SK-N-SH (cell line): Measurements from ENCODE around the gene POC1B. TPM values are rescaled to one million over a fixed set of nuclear protein-coding genes. Genes with fewer than 3 reads are reported as not detected.

Experiments
- CTCF ChIA-PET: fragments of 300-600, 350-600 bp; formaldehyde crosslinking; extraction: SDS; loops from one replicate; lab custom pipeline; 2021; lab: Yijun Ruan, JAX
- POLR2A ChIA-PET: fragments of 350-600 bp; sonication (Branson Sonifier 250); formaldehyde crosslinking; extraction: SDS; loops from one replicate; lab custom pipeline; 2020; ENCODE audit warnings: antibody characterized with exemption, inconsistent platforms; lab: Yijun Ruan, JAX
- DNase-seq: peaks from one replicate; pipeline ENCODE4 v3.0.0; 2012
- H2AFZ ChIP-seq: fragments of 200-600 bp; sonication (generic); 2 replicates; pipeline ENCODE4 v1.8.1; 2016; ENCODE audit warnings: antibody characterized with exemption, mild to moderate bottlenecking, low read depth
- H3F3A ChIP-seq: fragments of 200-600 bp; sonication (generic); replicated peaks from 2 replicates; pipeline ENCODE3; 2016; ENCODE audit warnings: antibody characterized with exemption, mild to moderate bottlenecking; ENCODE audit not compliant: insufficient read depth
- H3K27ac ChIP-seq, 2 experiments: fragments of 200-500 bp in 1 of 2; fragments of 200-600 bp in 1 of 2; sonication (Bioruptor generic) in 1 of 2; sonication (generic), shearing (Covaris generic) in 1 of 2; 2 replicates each; pipeline versions ENCODE4 v1.5.1 to v1.6.1; 2014 to 2016; ENCODE audit warnings: low read depth in 2 of 2, inconsistent platforms in 1 of 2, low read length in 1 of 2, mild to moderate bottlenecking in 1 of 2, mixed read lengths in 1 of 2
- H3K27me3 ChIP-seq: fragments of 200-600 bp; sonication (generic), shearing (Covaris generic); 2 replicates; pipeline ENCODE4 v1.6.1; 2016; ENCODE audit warnings: mixed run types; ENCODE audit not compliant: insufficient read depth
- H3K36me3 ChIP-seq, 2 experiments: fragments of 200-500 bp in 1 of 2; fragments of 200-600 bp in 1 of 2; sonication (Bioruptor generic) in 1 of 2; sonication (generic) in 1 of 2; replicated peaks in 1 of 2; 2 replicates each; pipeline versions ENCODE3 to v1.5.1; 2014 to 2016; ENCODE audit warnings: low read length in 1 of 2, mild to moderate bottlenecking in 1 of 2; ENCODE audit not compliant: insufficient read depth in 2 of 2, control insufficient read depth in 1 of 2
- H3K4me1 ChIP-seq, 2 experiments: fragments of 200-500 bp in 1 of 2; fragments of 200-600 bp in 1 of 2; sonication (Bioruptor generic) in 1 of 2; sonication (generic), shearing (Covaris generic) in 1 of 2; 2 replicates each; pipeline versions ENCODE4 v1.5.1 to v1.6.1; 2014 to 2016; ENCODE audit warnings: low read depth in 1 of 2, low read length in 1 of 2, mixed run types in 1 of 2; ENCODE audit not compliant: insufficient read depth in 2 of 2, control insufficient read depth in 1 of 2
- H3K4me2 ChIP-seq: fragments of 200-600 bp; sonication (generic), shearing (Covaris generic); 2 replicates; pipeline ENCODE4 v1.6.1; 2017; ENCODE audit warnings: mixed run types
- H3K4me3 ChIP-seq, 2 experiments: fragments of 200-500 bp in 1 of 2; fragments of 200-600 bp in 1 of 2; sonication (Bioruptor generic) in 1 of 2; sonication (generic), shearing (Covaris generic) in 1 of 2; 2 replicates each; pipeline versions ENCODE4 v1.5.1 to v1.8.1; 2014 to 2016; ENCODE audit warnings: low read depth in 2 of 2, inconsistent platforms in 1 of 2, low read length in 1 of 2, mild to moderate bottlenecking in 1 of 2, mixed read lengths in 1 of 2, moderate library complexity in 1 of 2
- H3K79me2 ChIP-seq: fragments of 200-600 bp; sonication (generic); 2 replicates; pipeline ENCODE4 v1.8.1; 2017; ENCODE audit warnings: mild to moderate bottlenecking; ENCODE audit not compliant: insufficient read depth
- H3K9ac ChIP-seq: fragments of 200-600 bp; sonication (generic); 2 replicates; pipeline ENCODE4 v1.6.1; 2017; ENCODE audit warnings: mixed run types
- H3K9me2 ChIP-seq: fragments of 200-600 bp; sonication (generic); 2 replicates; pipeline ENCODE4 v1.6.1; 2017; ENCODE audit warnings: mixed run types
- H3K9me3 ChIP-seq: fragments of 200-600 bp; sonication (generic); 2 replicates; pipeline ENCODE4 v1.6.1; 2017; ENCODE audit warnings: mixed run types, mild to moderate bottlenecking, moderate library complexity
- H4K20me1 ChIP-seq: fragments of 200-600 bp; sonication (generic); 2 replicates; pipeline ENCODE4 v1.6.1; 2017; ENCODE audit warnings: mild to moderate bottlenecking, mixed run types; ENCODE audit not compliant: insufficient read depth
- CHD2 ChIP-seq: fragments of 150-350 bp; IDR thresholded peaks from 2 replicates; pipeline ENCODE4 v1.6.1; 2018; ENCODE audit warnings: low read length; ENCODE audit not compliant: partially characterized antibody
- EP300 ChIP-seq, 2 experiments: IDR thresholded peaks; 2 replicates each; pipeline versions ENCODE4 v1.4.0 to v1.6.1; 2012; ENCODE audit warnings: borderline replicate concordance in 1 of 2, low read depth in 1 of 2, low read length in 1 of 2
- FOSL2 ChIP-seq: IDR thresholded peaks from 2 replicates; pipeline ENCODE4 v1.4.0; 2012; ENCODE audit warnings: low read depth, mild to moderate bottlenecking, moderate library complexity, borderline replicate concordance
- FOXJ3 ChIP-seq: sonication (generic); formaldehyde crosslinking; IDR thresholded peaks from 2 replicates; pipeline ENCODE4 v1.5.1; 2020; ENCODE audit warnings: mild to moderate bottlenecking, missing genetic modification reagents
- GABPA ChIP-seq: IDR thresholded peaks from 2 replicates; pipeline ENCODE4 v1.4.0; 2012; ENCODE audit warnings: low read depth, mild to moderate bottlenecking
- JUND ChIP-seq: IDR thresholded peaks from 2 replicates; pipeline ENCODE4 v1.4.0; 2012
- NFIC ChIP-seq: IDR thresholded peaks from 2 replicates; pipeline ENCODE4 v1.4.0; 2012; ENCODE audit warnings: borderline replicate concordance
- NRF1 ChIP-seq: IDR thresholded peaks from 2 replicates; pipeline ENCODE4 v1.6.1; 2012; ENCODE audit warnings: low read depth, mild to moderate bottlenecking, low read length
- RCOR1 ChIP-seq: fragments of 150-350 bp; IDR thresholded peaks from 2 replicates; pipeline ENCODE4 v1.6.1; 2017; ENCODE audit warnings: antibody characterized with exemption, low read length
- RXRA ChIP-seq: IDR thresholded peaks from 2 replicates; pipeline ENCODE4 v1.4.0; 2012; ENCODE audit warnings: low read depth, mild to moderate bottlenecking, borderline replicate concordance
- TAF1 ChIP-seq: IDR thresholded peaks from 2 replicates; pipeline ENCODE4 v1.6.1; 2012; ENCODE audit warnings: low read depth, mild to moderate bottlenecking, low read length, moderate library complexity, borderline replicate concordance
- TCF12 ChIP-seq: IDR thresholded peaks from 2 replicates; pipeline ENCODE4 v1.4.0; 2012
- TEAD4 ChIP-seq: IDR thresholded peaks from 2 replicates; pipeline ENCODE4 v1.4.0; 2012; ENCODE audit warnings: mild to moderate bottlenecking, borderline replicate concordance; ENCODE audit not compliant: insufficient read depth
- WGBS: methylation state at CpG from one replicate; pipeline ENCODE4 v1.1.6; 2017; ENCODE audit warnings: low lambda C conversion rate; 5-methylcytosine and 5-hydroxymethylcytosine counted together
- polyA plus RNA-seq, 3 experiments: library from polyadenylated mRNA; depleted of rRNA; stranded (reverse); fragments of >200 nt; gene quantifications; 2 replicates each; pipeline ENCODE4 v1.2.3, GENCODE V29; 2012
- TF ChIP-seq, protein P1 (sequence below): IDR thresholded peaks from 2 replicates; pipeline ENCODE4 v1.4.0; 2012; ENCODE audit warnings: low read depth, borderline replicate concordance
- TF ChIP-seq, protein P2 (sequence below): fragments of 200-600 bp; sonication (generic); IDR thresholded peaks from 2 replicates; pipeline ENCODE4 v1.6.1; 2017; ENCODE audit warnings: antibody characterized with exemption, mild to moderate bottlenecking, moderate library complexity
- TF ChIP-seq, protein P3 (sequence below): IDR thresholded peaks from 2 replicates; pipeline ENCODE4 v1.4.0; 2012; ENCODE audit warnings: low read depth, borderline replicate concordance
- TF ChIP-seq, protein P4 (sequence below): IDR thresholded peaks from 2 replicates; pipeline ENCODE4 v1.6.1; 2012; ENCODE audit warnings: mild to moderate bottlenecking, low read depth, low read length, moderate library complexity
- TF ChIP-seq, protein P5 (sequence below): IDR thresholded peaks from 2 replicates; pipeline ENCODE4; 2012

POC1B gene
- polyA plus RNA-seq, 1 of the 3 experiments (the other 2 are of a cell fraction), result 4.0 TPM

DNA sequence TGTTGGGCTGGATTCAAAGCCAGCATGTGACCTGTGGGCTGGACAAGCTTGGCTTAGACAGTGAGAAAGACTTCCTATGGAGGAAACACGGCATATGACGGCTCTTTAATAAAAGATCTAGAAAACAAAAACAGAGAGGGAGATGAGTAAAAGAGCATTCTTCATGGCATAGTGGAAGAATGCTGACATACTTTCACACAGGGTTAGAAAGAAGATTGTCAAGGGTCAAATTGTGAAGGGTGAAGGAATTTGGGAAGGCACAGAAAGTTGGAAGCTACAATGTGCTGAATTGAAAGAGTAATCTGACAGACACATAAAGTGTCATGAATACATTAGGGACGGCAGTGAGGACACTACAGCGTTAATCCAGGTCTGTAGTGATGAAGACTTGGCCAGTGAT is 64.7 kb downstream of the POC1B start:
- Histone ChIP-seq H3K4me1 (peaks cover 9 to 11% of the 10 kb centered on the region in 2 experiments; a peak in 3 of 4 replicates), H3K36me3 (no peaks in the 10 kb centered on the region), H3K9ac (no peak overlapping the region), H3K9me3 (no peaks in the 10 kb centered on the region)
- TF ChIP-seq, protein P1, sequence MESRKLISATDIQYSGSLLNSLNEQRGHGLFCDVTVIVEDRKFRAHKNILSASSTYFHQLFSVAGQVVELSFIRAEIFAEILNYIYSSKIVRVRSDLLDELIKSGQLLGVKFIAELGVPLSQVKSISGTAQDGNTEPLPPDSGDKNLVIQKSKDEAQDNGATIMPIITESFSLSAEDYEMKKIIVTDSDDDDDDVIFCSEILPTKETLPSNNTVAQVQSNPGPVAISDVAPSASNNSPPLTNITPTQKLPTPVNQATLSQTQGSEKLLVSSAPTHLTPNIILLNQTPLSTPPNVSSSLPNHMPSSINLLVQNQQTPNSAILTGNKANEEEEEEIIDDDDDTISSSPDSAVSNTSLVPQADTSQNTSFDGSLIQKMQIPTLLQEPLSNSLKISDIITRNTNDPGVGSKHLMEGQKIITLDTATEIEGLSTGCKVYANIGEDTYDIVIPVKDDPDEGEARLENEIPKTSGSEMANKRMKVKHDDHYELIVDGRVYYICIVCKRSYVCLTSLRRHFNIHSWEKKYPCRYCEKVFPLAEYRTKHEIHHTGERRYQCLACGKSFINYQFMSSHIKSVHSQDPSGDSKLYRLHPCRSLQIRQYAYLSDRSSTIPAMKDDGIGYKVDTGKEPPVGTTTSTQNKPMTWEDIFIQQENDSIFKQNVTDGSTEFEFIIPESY, result no peak
- TF ChIP-seq FOXJ3 (CRISPR knock-in tag), result no peak
- TF ChIP-seq JUND, result no peak
- no peak for TF ChIP-seq GABPA
- TF ChIP-seq, protein P2, sequence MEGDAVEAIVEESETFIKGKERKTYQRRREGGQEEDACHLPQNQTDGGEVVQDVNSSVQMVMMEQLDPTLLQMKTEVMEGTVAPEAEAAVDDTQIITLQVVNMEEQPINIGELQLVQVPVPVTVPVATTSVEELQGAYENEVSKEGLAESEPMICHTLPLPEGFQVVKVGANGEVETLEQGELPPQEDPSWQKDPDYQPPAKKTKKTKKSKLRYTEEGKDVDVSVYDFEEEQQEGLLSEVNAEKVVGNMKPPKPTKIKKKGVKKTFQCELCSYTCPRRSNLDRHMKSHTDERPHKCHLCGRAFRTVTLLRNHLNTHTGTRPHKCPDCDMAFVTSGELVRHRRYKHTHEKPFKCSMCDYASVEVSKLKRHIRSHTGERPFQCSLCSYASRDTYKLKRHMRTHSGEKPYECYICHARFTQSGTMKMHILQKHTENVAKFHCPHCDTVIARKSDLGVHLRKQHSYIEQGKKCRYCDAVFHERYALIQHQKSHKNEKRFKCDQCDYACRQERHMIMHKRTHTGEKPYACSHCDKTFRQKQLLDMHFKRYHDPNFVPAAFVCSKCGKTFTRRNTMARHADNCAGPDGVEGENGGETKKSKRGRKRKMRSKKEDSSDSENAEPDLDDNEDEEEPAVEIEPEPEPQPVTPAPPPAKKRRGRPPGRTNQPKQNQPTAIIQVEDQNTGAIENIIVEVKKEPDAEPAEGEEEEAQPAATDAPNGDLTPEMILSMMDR, result no peak
- no peak for TF ChIP-seq TEAD4
- TF ChIP-seq, protein P3, sequence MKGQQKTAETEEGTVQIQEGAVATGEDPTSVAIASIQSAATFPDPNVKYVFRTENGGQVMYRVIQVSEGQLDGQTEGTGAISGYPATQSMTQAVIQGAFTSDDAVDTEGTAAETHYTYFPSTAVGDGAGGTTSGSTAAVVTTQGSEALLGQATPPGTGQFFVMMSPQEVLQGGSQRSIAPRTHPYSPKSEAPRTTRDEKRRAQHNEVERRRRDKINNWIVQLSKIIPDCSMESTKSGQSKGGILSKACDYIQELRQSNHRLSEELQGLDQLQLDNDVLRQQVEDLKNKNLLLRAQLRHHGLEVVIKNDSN, result no peak
- no peak for TF ChIP-seq RXRA
- TF ChIP-seq NFIC, result no peak
- no peak for TF ChIP-seq EP300 (IDR thresholded peaks at IDR 0.05; ENCODE audit: borderline replicate concordance in 1 of 2, low read depth in 1 of 2, low read length in 1 of 2)
- TF ChIP-seq NRF1, result no peak
- TF ChIP-seq TAF1, result no peak
- TF ChIP-seq, protein P4, sequence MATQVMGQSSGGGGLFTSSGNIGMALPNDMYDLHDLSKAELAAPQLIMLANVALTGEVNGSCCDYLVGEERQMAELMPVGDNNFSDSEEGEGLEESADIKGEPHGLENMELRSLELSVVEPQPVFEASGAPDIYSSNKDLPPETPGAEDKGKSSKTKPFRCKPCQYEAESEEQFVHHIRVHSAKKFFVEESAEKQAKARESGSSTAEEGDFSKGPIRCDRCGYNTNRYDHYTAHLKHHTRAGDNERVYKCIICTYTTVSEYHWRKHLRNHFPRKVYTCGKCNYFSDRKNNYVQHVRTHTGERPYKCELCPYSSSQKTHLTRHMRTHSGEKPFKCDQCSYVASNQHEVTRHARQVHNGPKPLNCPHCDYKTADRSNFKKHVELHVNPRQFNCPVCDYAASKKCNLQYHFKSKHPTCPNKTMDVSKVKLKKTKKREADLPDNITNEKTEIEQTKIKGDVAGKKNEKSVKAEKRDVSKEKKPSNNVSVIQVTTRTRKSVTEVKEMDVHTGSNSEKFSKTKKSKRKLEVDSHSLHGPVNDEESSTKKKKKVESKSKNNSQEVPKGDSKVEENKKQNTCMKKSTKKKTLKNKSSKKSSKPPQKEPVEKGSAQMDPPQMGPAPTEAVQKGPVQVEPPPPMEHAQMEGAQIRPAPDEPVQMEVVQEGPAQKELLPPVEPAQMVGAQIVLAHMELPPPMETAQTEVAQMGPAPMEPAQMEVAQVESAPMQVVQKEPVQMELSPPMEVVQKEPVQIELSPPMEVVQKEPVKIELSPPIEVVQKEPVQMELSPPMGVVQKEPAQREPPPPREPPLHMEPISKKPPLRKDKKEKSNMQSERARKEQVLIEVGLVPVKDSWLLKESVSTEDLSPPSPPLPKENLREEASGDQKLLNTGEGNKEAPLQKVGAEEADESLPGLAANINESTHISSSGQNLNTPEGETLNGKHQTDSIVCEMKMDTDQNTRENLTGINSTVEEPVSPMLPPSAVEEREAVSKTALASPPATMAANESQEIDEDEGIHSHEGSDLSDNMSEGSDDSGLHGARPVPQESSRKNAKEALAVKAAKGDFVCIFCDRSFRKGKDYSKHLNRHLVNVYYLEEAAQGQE, result no peak
- TF ChIP-seq FOSL2, result no peak
- TF ChIP-seq RCOR1, result no peak
- TF ChIP-seq CHD2, result no peak
- TF ChIP-seq, protein P5, sequence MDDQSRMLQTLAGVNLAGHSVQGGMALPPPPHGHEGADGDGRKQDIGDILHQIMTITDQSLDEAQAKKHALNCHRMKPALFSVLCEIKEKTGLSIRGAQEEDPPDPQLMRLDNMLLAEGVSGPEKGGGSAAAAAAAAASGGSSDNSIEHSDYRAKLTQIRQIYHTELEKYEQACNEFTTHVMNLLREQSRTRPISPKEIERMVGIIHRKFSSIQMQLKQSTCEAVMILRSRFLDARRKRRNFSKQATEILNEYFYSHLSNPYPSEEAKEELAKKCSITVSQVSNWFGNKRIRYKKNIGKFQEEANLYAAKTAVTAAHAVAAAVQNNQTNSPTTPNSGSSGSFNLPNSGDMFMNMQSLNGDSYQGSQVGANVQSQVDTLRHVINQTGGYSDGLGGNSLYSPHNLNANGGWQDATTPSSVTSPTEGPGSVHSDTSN, result no peak
- no peak for TF ChIP-seq TCF12
- TF ChIP-seq, all 33 proteins: peak for 0
- H4K20me1 ChIP-seq, result no peaks in the 10 kb centered on the region
- H3K9me2 ChIP-seq, result no peaks in the 10 kb centered on the region
- ChIA-PET CTCF (interaction anchor here (0.7 to 14.0 kb wide), 27 partner anchors 10 to 448 kb away, joined by 3 to 235 read pairs (median 4); partner anchors contain the start of genes DUSP6, GALNT4 and POC1B), POLR2A (interaction anchor here (0.5 to 1.5 kb wide), 3 partner anchors 107 to 423 kb away, joined by 3 to 5 read pairs (median 3); partner anchors contain the start of gene DUSP6)
- no peak overlapping the region for H3K4me2 ChIP-seq
- H3K4me3 ChIP-seq, result no peak overlapping the region
- WGBS, result 91% methylated on average over 4 of the region's 4 CpGs
- no peaks in the 10 kb centered on the region for H3F3A ChIP-seq
- no peak overlapping the region for H2AFZ ChIP-seq
- no peak for DNase-seq
- peak overlapping the region; percentile 23 to 64; a peak in 3 of 4 replicates for H3K27ac ChIP-seq
- no peaks in the 10 kb centered on the region for H3K27me3 ChIP-seq
- no peaks in the 10 kb centered on the region for H3K79me2 ChIP-seq
